K562 (cell line): Measurements from ENCODE around the gene PFDN2. TPM values are rescaled to one million over a fixed set of nuclear protein-coding genes. Genes with fewer than 3 reads are reported as not detected.

Experiments used
- BRD4 ChIP-seq: fragments of 200-600 bp; sonication (generic); IDR thresholded peaks from 2 replicates; pipeline ENCODE4 v1.6.1; 2017; ENCODE audit warnings: inconsistent platforms
- ETV5 ChIP-seq: sonication (generic); formaldehyde crosslinking; IDR thresholded peaks from 2 replicates; pipeline ENCODE4 v1.4.0; 2020; ENCODE audit warnings: low read depth, mild to moderate bottlenecking, missing genetic modification reagents
- LCOR ChIP-seq: sonication (generic); formaldehyde crosslinking; IDR thresholded peaks from 2 replicates; pipeline ENCODE4 v1.8.0; 2022; ENCODE audit warnings: mild to moderate bottlenecking, missing genetic modification reagents
- MEIS2 ChIP-seq: fragments of 450-650 bp; IDR thresholded peaks from 2 replicates; pipeline ENCODE4 v1.6.1; 2014; ENCODE audit warnings: mild to moderate bottlenecking; ENCODE audit not compliant: partially characterized antibody
- NELFE ChIP-seq: IDR thresholded peaks from 2 replicates; pipeline ENCODE4 v1.6.1; 2011; ENCODE audit warnings: mild to moderate bottlenecking; ENCODE audit not compliant: insufficient read depth, insufficient read length
- NFATC3 ChIP-seq: fragments of 450-650 bp; IDR thresholded peaks from 2 replicates; pipeline ENCODE4 v1.6.1; 2017; ENCODE audit warnings: mild to moderate bottlenecking
- ZFPM2 ChIP-seq: fragments of 250-450 bp; sonication (Bioruptor Pico); IDR thresholded peaks from 2 replicates; pipeline ENCODE4 v1.5.1; 2022; ENCODE audit warnings: mild to moderate bottlenecking
- ZNF263 ChIP-seq: sonication (generic); formaldehyde crosslinking; IDR thresholded peaks from 2 replicates; pipeline ENCODE4 v1.8.0; 2022; ENCODE audit warnings: mild to moderate bottlenecking, missing genetic modification reagents, borderline replicate concordance
- ZNF282 ChIP-seq: sonication (generic); formaldehyde crosslinking; IDR thresholded peaks from 2 replicates; pipeline ENCODE4 v1.8.1; 2023; ENCODE audit warnings: missing genetic modification reagents
- ZNF324 ChIP-seq: fragments of 250-450 bp; sonication (Bioruptor Pico); IDR thresholded peaks from 2 replicates; pipeline ENCODE4 v1.4.0; 2020; ENCODE audit warnings: mild to moderate bottlenecking
- ZNF583 ChIP-seq: fragments of 250-450 bp; sonication (Bioruptor Pico); IDR thresholded peaks from 2 replicates; pipeline ENCODE4 v1.4.0; 2020
- polyA plus RNA-seq, 8 experiments: library from polyadenylated mRNA; depleted of rRNA in 4 of 8; stranded (reverse) in 5 of 8; unstranded in 3 of 8; fragments of >200 nt; fragmentation: Nextera tagmentation in 2 of 8; fragmentation: Illumina TruSeq in 1 of 8; extraction: Ambion mirVana in 2 of 8; extraction: Trizol in 1 of 8; gene quantifications; 2 replicates each; pipeline versions ENCODE4 v1.2.1 to v1.2.3, GENCODE V29; 2011 to 2014; ENCODE audit warnings: inconsistent platforms in 1 of 8, missing spikeins in 1 of 8
- total RNA-seq, 7 experiments: library from RNA; depleted of rRNA in 6 of 7; stranded (reverse); fragments of >200 nt in 6 of 7; fragmentation: Illumina TruSeq in 2 of 7; extraction: Trizol in 2 of 7; gene quantifications; 2 replicates each; pipeline versions ENCODE4 v1.2.1 to v1.2.3, GENCODE V29; 2011 to 2021; ENCODE audit warnings: low replicate concordance in 1 of 7
- TF ChIP-seq, protein P1 (sequence below): fragments of 200-600 bp; sonication (generic); IDR thresholded peaks from one replicate; pipeline ENCODE4 v1.6.1; 2012; ENCODE audit warnings: mild to moderate bottlenecking, low read depth, low read length, inconsistent platforms
- TF ChIP-seq, protein P2 (sequence below): fragments of 450-650 bp; IDR thresholded peaks from 2 replicates; pipeline ENCODE4 v1.6.1; 2018; ENCODE audit warnings: mild to moderate bottlenecking, low read depth; ENCODE audit not compliant: partially characterized antibody
- TF ChIP-seq, protein P3 (sequence below): sonication (generic); formaldehyde crosslinking; IDR thresholded peaks from 2 replicates; pipeline ENCODE4 v1.8.0; 2022; ENCODE audit warnings: mild to moderate bottlenecking, low read depth, missing genetic modification reagents

PFDN2 gene
- total and polyA plus RNA-seq, 9 of the 15 experiments (the other 6 are each of a cell fraction or from before 2014, with no cell fraction given): 50.2 to 361 (median 144) TPM

DNA sequence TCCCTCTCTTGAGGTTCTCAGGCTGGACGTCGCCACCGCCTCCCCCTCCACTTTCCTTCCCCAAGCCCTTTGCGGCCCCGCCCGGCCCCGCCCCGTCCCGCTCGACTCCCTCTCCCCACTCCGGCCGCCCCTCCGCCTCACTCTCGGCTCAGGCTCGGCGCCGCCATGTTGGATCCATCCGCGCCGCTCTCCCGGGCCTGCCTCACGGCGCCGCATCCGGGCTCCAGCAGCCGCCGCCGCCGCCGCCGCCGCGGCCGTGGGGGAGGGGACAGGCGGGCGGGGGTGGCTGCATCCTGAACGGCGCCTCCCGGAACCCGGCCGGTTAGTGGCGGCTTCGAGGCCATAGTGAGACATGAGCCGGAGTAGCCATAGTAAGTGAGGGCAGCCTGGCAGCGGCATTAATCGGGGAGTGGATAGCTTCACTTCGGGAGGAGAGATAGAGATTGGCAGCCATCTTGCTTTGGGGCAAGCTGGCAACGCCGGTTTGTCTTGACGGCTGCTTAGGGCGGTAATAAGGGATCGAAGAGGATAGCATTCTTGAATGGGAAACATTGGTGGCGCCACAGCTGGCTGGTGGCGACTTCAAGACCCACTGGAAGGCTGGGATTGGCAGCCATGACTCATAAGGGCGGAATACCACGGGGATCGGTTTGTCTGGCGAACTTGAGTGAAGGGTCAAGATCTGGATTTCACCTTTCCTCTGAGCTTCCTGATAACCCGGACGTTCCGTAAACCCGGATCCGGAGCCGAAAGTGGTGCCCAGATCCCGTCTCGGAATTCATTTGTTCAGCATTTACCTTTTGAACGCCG lies 14.8 kb upstream of the PFDN2 start, which contains the start of gene DEDD (continued):
- TF ChIP-seq, protein P1, sequence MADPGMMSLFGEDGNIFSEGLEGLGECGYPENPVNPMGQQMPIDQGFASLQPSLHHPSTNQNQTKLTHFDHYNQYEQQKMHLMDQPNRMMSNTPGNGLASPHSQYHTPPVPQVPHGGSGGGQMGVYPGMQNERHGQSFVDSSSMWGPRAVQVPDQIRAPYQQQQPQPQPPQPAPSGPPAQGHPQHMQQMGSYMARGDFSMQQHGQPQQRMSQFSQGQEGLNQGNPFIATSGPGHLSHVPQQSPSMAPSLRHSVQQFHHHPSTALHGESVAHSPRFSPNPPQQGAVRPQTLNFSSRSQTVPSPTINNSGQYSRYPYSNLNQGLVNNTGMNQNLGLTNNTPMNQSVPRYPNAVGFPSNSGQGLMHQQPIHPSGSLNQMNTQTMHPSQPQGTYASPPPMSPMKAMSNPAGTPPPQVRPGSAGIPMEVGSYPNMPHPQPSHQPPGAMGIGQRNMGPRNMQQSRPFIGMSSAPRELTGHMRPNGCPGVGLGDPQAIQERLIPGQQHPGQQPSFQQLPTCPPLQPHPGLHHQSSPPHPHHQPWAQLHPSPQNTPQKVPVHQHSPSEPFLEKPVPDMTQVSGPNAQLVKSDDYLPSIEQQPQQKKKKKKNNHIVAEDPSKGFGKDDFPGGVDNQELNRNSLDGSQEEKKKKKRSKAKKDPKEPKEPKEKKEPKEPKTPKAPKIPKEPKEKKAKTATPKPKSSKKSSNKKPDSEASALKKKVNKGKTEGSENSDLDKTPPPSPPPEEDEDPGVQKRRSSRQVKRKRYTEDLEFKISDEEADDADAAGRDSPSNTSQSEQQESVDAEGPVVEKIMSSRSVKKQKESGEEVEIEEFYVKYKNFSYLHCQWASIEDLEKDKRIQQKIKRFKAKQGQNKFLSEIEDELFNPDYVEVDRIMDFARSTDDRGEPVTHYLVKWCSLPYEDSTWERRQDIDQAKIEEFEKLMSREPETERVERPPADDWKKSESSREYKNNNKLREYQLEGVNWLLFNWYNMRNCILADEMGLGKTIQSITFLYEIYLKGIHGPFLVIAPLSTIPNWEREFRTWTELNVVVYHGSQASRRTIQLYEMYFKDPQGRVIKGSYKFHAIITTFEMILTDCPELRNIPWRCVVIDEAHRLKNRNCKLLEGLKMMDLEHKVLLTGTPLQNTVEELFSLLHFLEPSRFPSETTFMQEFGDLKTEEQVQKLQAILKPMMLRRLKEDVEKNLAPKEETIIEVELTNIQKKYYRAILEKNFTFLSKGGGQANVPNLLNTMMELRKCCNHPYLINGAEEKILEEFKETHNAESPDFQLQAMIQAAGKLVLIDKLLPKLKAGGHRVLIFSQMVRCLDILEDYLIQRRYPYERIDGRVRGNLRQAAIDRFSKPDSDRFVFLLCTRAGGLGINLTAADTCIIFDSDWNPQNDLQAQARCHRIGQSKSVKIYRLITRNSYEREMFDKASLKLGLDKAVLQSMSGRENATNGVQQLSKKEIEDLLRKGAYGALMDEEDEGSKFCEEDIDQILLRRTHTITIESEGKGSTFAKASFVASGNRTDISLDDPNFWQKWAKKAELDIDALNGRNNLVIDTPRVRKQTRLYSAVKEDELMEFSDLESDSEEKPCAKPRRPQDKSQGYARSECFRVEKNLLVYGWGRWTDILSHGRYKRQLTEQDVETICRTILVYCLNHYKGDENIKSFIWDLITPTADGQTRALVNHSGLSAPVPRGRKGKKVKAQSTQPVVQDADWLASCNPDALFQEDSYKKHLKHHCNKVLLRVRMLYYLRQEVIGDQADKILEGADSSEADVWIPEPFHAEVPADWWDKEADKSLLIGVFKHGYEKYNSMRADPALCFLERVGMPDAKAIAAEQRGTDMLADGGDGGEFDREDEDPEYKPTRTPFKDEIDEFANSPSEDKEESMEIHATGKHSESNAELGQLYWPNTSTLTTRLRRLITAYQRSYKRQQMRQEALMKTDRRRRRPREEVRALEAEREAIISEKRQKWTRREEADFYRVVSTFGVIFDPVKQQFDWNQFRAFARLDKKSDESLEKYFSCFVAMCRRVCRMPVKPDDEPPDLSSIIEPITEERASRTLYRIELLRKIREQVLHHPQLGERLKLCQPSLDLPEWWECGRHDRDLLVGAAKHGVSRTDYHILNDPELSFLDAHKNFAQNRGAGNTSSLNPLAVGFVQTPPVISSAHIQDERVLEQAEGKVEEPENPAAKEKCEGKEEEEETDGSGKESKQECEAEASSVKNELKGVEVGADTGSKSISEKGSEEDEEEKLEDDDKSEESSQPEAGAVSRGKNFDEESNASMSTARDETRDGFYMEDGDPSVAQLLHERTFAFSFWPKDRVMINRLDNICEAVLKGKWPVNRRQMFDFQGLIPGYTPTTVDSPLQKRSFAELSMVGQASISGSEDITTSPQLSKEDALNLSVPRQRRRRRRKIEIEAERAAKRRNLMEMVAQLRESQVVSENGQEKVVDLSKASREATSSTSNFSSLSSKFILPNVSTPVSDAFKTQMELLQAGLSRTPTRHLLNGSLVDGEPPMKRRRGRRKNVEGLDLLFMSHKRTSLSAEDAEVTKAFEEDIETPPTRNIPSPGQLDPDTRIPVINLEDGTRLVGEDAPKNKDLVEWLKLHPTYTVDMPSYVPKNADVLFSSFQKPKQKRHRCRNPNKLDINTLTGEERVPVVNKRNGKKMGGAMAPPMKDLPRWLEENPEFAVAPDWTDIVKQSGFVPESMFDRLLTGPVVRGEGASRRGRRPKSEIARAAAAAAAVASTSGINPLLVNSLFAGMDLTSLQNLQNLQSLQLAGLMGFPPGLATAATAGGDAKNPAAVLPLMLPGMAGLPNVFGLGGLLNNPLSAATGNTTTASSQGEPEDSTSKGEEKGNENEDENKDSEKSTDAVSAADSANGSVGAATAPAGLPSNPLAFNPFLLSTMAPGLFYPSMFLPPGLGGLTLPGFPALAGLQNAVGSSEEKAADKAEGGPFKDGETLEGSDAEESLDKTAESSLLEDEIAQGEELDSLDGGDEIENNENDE: no peak
- TF ChIP-seq ZNF263 (CRISPR knock-in tag) (no peak), BRD4 (no peak), ETV5 (CRISPR knock-in tag) (peak; percentile 59), NELFE (no peak), ZFPM2 (CRISPR knock-in tag) (no peak), ZNF324 (CRISPR knock-in tag) (no peak), ZNF282 (no peak), MEIS2 (peak; percentile 66), LCOR (CRISPR knock-in tag) (peak; percentile 55; the same call in 1 of the 2 replicates), ZNF583 (CRISPR knock-in tag) (0 out of 2 replicates have a peak, but pooled peaks have one; percentile 33), NFATC3 (peak; percentile 13; the same call in 1 of the 2 replicates)
- TF ChIP-seq, protein P2, sequence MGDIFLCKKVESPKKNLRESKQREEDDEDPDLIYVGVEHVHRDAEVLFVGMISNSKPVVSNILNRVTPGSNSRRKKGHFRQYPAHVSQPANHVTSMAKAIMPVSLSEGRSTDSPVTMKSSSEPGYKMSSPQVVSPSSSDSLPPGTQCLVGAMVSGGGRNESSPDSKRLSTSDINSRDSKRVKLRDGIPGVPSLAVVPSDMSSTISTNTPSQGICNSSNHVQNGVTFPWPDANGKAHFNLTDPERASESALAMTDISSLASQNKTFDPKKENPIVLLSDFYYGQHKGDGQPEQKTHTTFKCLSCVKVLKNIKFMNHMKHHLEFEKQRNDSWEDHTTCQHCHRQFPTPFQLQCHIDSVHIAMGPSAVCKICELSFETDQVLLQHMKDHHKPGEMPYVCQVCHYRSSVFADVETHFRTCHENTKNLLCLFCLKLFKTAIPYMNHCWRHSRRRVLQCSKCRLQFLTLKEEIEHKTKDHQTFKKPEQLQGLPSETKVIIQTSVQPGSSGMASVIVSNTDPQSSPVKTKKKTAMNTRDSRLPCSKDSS: no peak
- TF ChIP-seq, protein P3, sequence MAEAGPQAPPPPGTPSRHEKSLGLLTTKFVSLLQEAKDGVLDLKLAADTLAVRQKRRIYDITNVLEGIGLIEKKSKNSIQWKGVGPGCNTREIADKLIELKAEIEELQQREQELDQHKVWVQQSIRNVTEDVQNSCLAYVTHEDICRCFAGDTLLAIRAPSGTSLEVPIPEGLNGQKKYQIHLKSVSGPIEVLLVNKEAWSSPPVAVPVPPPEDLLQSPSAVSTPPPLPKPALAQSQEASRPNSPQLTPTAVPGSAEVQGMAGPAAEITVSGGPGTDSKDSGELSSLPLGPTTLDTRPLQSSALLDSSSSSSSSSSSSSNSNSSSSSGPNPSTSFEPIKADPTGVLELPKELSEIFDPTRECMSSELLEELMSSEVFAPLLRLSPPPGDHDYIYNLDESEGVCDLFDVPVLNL (CRISPR knock-in tag): no peak
